GM23338 (cell line): Measurements from ENCODE around the gene CD14. TPM values are rescaled to one million over a fixed set of nuclear protein-coding genes. Genes with fewer than 3 reads are reported as not detected.

ENCODE experiments used
- CREB1 ChIP-seq: fragments of 250-450 bp; sonication (Bioruptor Pico); IDR thresholded peaks from 2 replicates; pipeline ENCODE4 v1.5.0; 2020; ENCODE audit warnings: low read depth, mild to moderate bottlenecking, moderate library complexity
- EZH2phosphoT487 ChIP-seq: fragments of 200-600 bp; sonication (generic); IDR thresholded peaks from one replicate; pipeline ENCODE4 v1.8.1; 2018; ENCODE audit warnings: antibody characterized with exemption; ENCODE audit not compliant: unreplicated experiment
- NANOG ChIP-seq: IDR thresholded peaks from 2 replicates; pipeline ENCODE4 v1.6.1; 2016; ENCODE audit warnings: antibody characterized with exemption, borderline replicate concordance
- POLR2AphosphoS5 ChIP-seq: IDR thresholded peaks from 2 replicates; pipeline ENCODE4 v1.6.1; 2016; ENCODE audit warnings: antibody characterized with exemption, low read depth
- ZNF331 ChIP-seq: fragments of 250-450 bp; sonication (Bioruptor Pico); IDR thresholded peaks from 2 replicates; pipeline ENCODE4 v1.5.0; 2020; ENCODE audit warnings: low read depth, mild to moderate bottlenecking, moderate library complexity
- microRNA-seq: library from miRNA; unstranded; fragments of <30 nt; microRNA quantifications from one replicate; pipeline ENCODE4, GENCODE V29; 2017
- polyA plus RNA-seq: library from polyadenylated mRNA; unstranded; fragments of >200 nt; fragmentation: Nextera tagmentation; extraction: Ambion mirVana; gene quantifications from 2 replicates; pipeline ENCODE4 v1.2.1, GENCODE V29; 2016
- total RNA-seq: library from RNA; depleted of rRNA; stranded (reverse); fragments of >200 nt; shearing (Covaris generic); gene quantifications from 2 replicates; pipeline ENCODE4 v1.2.3, GENCODE V29; 2014; rRNA removed
- TF ChIP-seq, protein P1 (sequence below): IDR thresholded peaks from 2 replicates; pipeline ENCODE4 v1.6.1; 2016; ENCODE audit warnings: antibody characterized with exemption
- TF ChIP-seq, protein P2 (sequence below): IDR thresholded peaks from one replicate; pipeline ENCODE4 v1.6.1; 2018; ENCODE audit warnings: antibody characterized with exemption; ENCODE audit not compliant: unreplicated experiment
- TF ChIP-seq, protein P3 (sequence below), 2 experiments: fragments of 200-600 bp in 1 of 2; sonication (generic) in 1 of 2; conservative IDR thresholded peaks; 2 replicates each; pipeline versions ENCODE4 v1.5.1 to v1.6.1; 2016 to 2017; ENCODE audit warnings: antibody characterized with exemption in 2 of 2, low read depth in 2 of 2, mild to moderate bottlenecking in 2 of 2, moderate library complexity in 1 of 2

The CD14 gene
- total and polyA plus RNA-seq, 2 experiments from 2014 or later: not detected

DNA sequence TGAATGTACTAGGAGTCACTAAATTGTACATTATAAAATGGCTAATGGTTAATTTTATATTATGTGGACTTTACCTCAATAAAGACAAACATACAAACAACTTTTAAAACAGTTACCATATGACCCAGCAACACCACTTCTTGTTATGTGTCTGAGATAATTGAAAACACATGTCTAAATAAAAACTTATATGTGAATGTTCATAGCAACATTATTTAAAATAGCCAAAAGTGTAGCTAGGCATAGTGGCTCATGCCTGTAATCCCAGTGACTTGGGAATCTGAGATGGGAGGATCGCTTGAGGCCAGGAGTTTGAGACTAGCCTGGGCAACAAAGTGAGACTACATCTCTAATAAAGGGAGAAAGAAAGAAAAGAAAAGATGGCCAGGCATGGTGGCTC, 45.5 kb downstream of the CD14 start (continued):
- no peak for TF ChIP-seq POLR2AphosphoS5
- TF ChIP-seq ZNF331 (CRISPR knock-in tag): no peak
- TF ChIP-seq, protein P1, sequence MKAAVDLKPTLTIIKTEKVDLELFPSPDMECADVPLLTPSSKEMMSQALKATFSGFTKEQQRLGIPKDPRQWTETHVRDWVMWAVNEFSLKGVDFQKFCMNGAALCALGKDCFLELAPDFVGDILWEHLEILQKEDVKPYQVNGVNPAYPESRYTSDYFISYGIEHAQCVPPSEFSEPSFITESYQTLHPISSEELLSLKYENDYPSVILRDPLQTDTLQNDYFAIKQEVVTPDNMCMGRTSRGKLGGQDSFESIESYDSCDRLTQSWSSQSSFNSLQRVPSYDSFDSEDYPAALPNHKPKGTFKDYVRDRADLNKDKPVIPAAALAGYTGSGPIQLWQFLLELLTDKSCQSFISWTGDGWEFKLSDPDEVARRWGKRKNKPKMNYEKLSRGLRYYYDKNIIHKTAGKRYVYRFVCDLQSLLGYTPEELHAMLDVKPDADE: no peak
- TF ChIP-seq, protein P2, sequence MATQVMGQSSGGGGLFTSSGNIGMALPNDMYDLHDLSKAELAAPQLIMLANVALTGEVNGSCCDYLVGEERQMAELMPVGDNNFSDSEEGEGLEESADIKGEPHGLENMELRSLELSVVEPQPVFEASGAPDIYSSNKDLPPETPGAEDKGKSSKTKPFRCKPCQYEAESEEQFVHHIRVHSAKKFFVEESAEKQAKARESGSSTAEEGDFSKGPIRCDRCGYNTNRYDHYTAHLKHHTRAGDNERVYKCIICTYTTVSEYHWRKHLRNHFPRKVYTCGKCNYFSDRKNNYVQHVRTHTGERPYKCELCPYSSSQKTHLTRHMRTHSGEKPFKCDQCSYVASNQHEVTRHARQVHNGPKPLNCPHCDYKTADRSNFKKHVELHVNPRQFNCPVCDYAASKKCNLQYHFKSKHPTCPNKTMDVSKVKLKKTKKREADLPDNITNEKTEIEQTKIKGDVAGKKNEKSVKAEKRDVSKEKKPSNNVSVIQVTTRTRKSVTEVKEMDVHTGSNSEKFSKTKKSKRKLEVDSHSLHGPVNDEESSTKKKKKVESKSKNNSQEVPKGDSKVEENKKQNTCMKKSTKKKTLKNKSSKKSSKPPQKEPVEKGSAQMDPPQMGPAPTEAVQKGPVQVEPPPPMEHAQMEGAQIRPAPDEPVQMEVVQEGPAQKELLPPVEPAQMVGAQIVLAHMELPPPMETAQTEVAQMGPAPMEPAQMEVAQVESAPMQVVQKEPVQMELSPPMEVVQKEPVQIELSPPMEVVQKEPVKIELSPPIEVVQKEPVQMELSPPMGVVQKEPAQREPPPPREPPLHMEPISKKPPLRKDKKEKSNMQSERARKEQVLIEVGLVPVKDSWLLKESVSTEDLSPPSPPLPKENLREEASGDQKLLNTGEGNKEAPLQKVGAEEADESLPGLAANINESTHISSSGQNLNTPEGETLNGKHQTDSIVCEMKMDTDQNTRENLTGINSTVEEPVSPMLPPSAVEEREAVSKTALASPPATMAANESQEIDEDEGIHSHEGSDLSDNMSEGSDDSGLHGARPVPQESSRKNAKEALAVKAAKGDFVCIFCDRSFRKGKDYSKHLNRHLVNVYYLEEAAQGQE: no peak
- TF ChIP-seq, protein P3, sequence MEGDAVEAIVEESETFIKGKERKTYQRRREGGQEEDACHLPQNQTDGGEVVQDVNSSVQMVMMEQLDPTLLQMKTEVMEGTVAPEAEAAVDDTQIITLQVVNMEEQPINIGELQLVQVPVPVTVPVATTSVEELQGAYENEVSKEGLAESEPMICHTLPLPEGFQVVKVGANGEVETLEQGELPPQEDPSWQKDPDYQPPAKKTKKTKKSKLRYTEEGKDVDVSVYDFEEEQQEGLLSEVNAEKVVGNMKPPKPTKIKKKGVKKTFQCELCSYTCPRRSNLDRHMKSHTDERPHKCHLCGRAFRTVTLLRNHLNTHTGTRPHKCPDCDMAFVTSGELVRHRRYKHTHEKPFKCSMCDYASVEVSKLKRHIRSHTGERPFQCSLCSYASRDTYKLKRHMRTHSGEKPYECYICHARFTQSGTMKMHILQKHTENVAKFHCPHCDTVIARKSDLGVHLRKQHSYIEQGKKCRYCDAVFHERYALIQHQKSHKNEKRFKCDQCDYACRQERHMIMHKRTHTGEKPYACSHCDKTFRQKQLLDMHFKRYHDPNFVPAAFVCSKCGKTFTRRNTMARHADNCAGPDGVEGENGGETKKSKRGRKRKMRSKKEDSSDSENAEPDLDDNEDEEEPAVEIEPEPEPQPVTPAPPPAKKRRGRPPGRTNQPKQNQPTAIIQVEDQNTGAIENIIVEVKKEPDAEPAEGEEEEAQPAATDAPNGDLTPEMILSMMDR (conservative IDR thresholded peaks at IDR 0.05; ENCODE audit: low read depth in 2 of 2): no peak
- no peak for TF ChIP-seq EZH2phosphoT487
- TF ChIP-seq NANOG: no peak
- no peak for TF ChIP-seq CREB1

Small RNA genes within 50 kb of the gene (microRNA-seq; reads per million reads assigned to microRNA genes)
- gene MIR3655: not detected

Other genes with a start within 250 kb of the CD14 start
- 119 and 123 TPM in 2 replicates for gene ANKHD1, start 231.3 kb downstream of the CD14 start, total RNA-seq
- 58.6 and 73.0 TPM in 2 replicates for gene ANKHD1, start 231.3 kb downstream of the CD14 start, polyA plus RNA-seq
- gene EIF4EBP3, start 85.5 kb downstream of the CD14 start, total RNA-seq: 2.4 TPM in 1 of 2 replicates, not detected in the other
- gene EIF4EBP3, start 85.5 kb downstream of the CD14 start, polyA plus RNA-seq: 20.2 and 21.5 TPM in 2 replicates
- gene SRA1, start 75.7 kb downstream of the CD14 start, total RNA-seq: 29.7 and 38.4 TPM in 2 replicates
- 67.2 and 74.7 TPM in 2 replicates for gene SRA1, start 75.7 kb downstream of the CD14 start, polyA plus RNA-seq
- gene APBB3, start 68.6 kb downstream of the CD14 start, total RNA-seq: 10.2 and 15.4 TPM in 2 replicates
- 7.7 and 9.0 TPM in 2 replicates for gene APBB3, start 68.6 kb downstream of the CD14 start, polyA plus RNA-seq
- gene SLC35A4, start 68.3 kb downstream of the CD14 start, total RNA-seq: 34.4 and 39.1 TPM in 2 replicates
- 17.7 and 19.0 TPM in 2 replicates for gene SLC35A4, start 68.3 kb downstream of the CD14 start, polyA plus RNA-seq
- 19.9 and 37.4 TPM in 2 replicates for gene TMCO6, start 6.3 kb upstream of the CD14 start, total RNA-seq
- 18.7 and 19.0 TPM in 2 replicates for gene TMCO6, start 6.3 kb upstream of the CD14 start, polyA plus RNA-seq
- gene NDUFA2, start 14.5 kb upstream of the CD14 start, total RNA-seq: 48.8 and 55.7 TPM in 2 replicates
- 292 and 317 TPM in 2 replicates for gene NDUFA2, start 14.5 kb upstream of the CD14 start, polyA plus RNA-seq
- gene IK, start 14.7 kb upstream of the CD14 start, total RNA-seq: 58.9 and 77.3 TPM in 2 replicates
- 116 and 128 TPM in 2 replicates for gene IK, start 14.7 kb upstream of the CD14 start, polyA plus RNA-seq
- 18.0 and 22.7 TPM in 2 replicates for gene WDR55, start 31.7 kb upstream of the CD14 start, total RNA-seq
- 9.3 and 9.6 TPM in 2 replicates for gene WDR55, start 31.7 kb upstream of the CD14 start, polyA plus RNA-seq
- gene DND1, start 40.4 kb upstream of the CD14 start, total RNA-seq: 15.5 and 22.0 TPM in 2 replicates
- gene DND1, start 40.4 kb upstream of the CD14 start, polyA plus RNA-seq: 7.3 and 8.1 TPM in 2 replicates
- gene HARS1, start 58.2 kb upstream of the CD14 start, total RNA-seq: 57.8 and 58.8 TPM in 2 replicates
- 48.6 and 51.6 TPM in 2 replicates for gene HARS1, start 58.2 kb upstream of the CD14 start, polyA plus RNA-seq
- 21.6 and 29.6 TPM in 2 replicates for gene HARS2, start 58.3 kb upstream of the CD14 start, total RNA-seq
- gene HARS2, start 58.3 kb upstream of the CD14 start, polyA plus RNA-seq: 12.7 and 14.4 TPM in 2 replicates
- gene ZMAT2, start 67.3 kb upstream of the CD14 start, total RNA-seq: 26.4 and 35.6 TPM in 2 replicates
- gene ZMAT2, start 67.3 kb upstream of the CD14 start, polyA plus RNA-seq: 45.1 and 50.6 TPM in 2 replicates
- 1.6 and 3.2 TPM in 2 replicates for gene PCDHA1, start 153.0 kb upstream of the CD14 start, total RNA-seq
- 0.52 and 0.81 TPM in 2 replicates for gene PCDHA1, start 153.0 kb upstream of the CD14 start, polyA plus RNA-seq
- 2.2 and 2.4 TPM in 2 replicates for gene PCDHA2, start 161.7 kb upstream of the CD14 start, total RNA-seq
- 0.99 and 1.3 TPM in 2 replicates for gene PCDHA2, start 161.7 kb upstream of the CD14 start, polyA plus RNA-seq
- gene PCDHA3, start 167.9 kb upstream of the CD14 start, total RNA-seq: 4.0 TPM in 2 replicates
- 0.87 and 1.2 TPM in 2 replicates for gene PCDHA3, start 167.9 kb upstream of the CD14 start, polyA plus RNA-seq
- gene PCDHA4, start 173.9 kb upstream of the CD14 start, total RNA-seq: 9.6 and 12.5 TPM in 2 replicates
- 1.6 and 1.8 TPM in 2 replicates for gene PCDHA4, start 173.9 kb upstream of the CD14 start, polyA plus RNA-seq
- 1.4 and 3.1 TPM in 2 replicates for gene PCDHA5, start 188.4 kb upstream of the CD14 start, total RNA-seq
- gene PCDHA5, start 188.4 kb upstream of the CD14 start, polyA plus RNA-seq: 0.61 and 0.86 TPM in 2 replicates
- gene PCDHA6, start 194.8 kb upstream of the CD14 start, total RNA-seq: 4.6 and 5.2 TPM in 2 replicates
- gene PCDHA6, start 194.8 kb upstream of the CD14 start, polyA plus RNA-seq: 2.0 and 2.1 TPM in 2 replicates
- 6.9 and 8.7 TPM in 2 replicates for gene PCDHA7, start 201.1 kb upstream of the CD14 start, total RNA-seq
- 1.3 and 1.7 TPM in 2 replicates for gene PCDHA7, start 201.1 kb upstream of the CD14 start, polyA plus RNA-seq
- 1.4 and 3.1 TPM in 2 replicates for gene PCDHA8, start 208.0 kb upstream of the CD14 start, total RNA-seq
- gene PCDHA8, start 208.0 kb upstream of the CD14 start, polyA plus RNA-seq: 0.56 and 0.86 TPM in 2 replicates
- gene PCDHA9, start 215.2 kb upstream of the CD14 start, total RNA-seq: 3.2 and 3.3 TPM in 2 replicates
- 1.1 and 1.6 TPM in 2 replicates for gene PCDHA9, start 215.2 kb upstream of the CD14 start, polyA plus RNA-seq
- gene PCDHA10, start 222.7 kb upstream of the CD14 start, total RNA-seq: 11.6 and 12.2 TPM in 2 replicates
- gene PCDHA10, start 222.7 kb upstream of the CD14 start, polyA plus RNA-seq: 3.9 and 4.1 TPM in 2 replicates
- gene PCDHA11, start 235.8 kb upstream of the CD14 start, total RNA-seq: 22.9 and 26.5 TPM in 2 replicates
- gene PCDHA11, start 235.8 kb upstream of the CD14 start, polyA plus RNA-seq: 8.5 and 11.6 TPM in 2 replicates
- gene PCDHA12, start 242.1 kb upstream of the CD14 start, total RNA-seq: 12.7 and 17.7 TPM in 2 replicates
- gene PCDHA12, start 242.1 kb upstream of the CD14 start, polyA plus RNA-seq: 5.1 and 5.6 TPM in 2 replicates
- gene PCDHA13, start 248.9 kb upstream of the CD14 start, total RNA-seq: 4.3 and 9.8 TPM in 2 replicates
- 0.59 and 1.2 TPM in 2 replicates for gene PCDHA13, start 248.9 kb upstream of the CD14 start, polyA plus RNA-seq